Activated B cell treated with CpG ODN at 0.5 μM for 24 hours (primary cell): ENCODE results near the gene PRG2. TPM values are rescaled to one million over a fixed set of nuclear protein-coding genes. Genes with fewer than 3 reads are reported as not detected.
"Not testable (repeated sequence)": the region's sequence is repeated elsewhere in the genome, so short reads cannot be mapped to it uniquely, and the experiment has no call there.

Source experiments
- ATAC-seq: fragments of 200-7000 bp; cut with Tn5 transposase; one replicate; pipeline ENCODE4 v1.10.0; 2021; ENCODE audit warnings: low read depth, mild to moderate bottlenecking, moderate library complexity
- CTCF ChIA-PET: fragments of 350-600 bp; sonication (Branson Sonifier 250); formaldehyde crosslinking; loops from one replicate; lab custom pipeline; 2021; ENCODE audit warnings: antibody characterized with exemption; lab: Charles Lee
- POLR2A ChIA-PET: fragments of 350-600 bp; sonication (Branson Sonifier 250); formaldehyde crosslinking; loops from one replicate; lab custom pipeline; 2021; ENCODE audit warnings: antibody characterized with exemption; lab: Charles Lee
- DNase-seq: peaks from one replicate; pipeline ENCODE4 v3.0.0; 2022
- H3K27ac Mint-ChIP-seq: one replicate; pipeline ENCODE4 v1.8.0; 2020; ENCODE audit warnings: mixed read lengths
- H3K27me3 Mint-ChIP-seq: one replicate; pipeline ENCODE4 v1.8.0; 2021; ENCODE audit warnings: mixed read lengths
- H3K36me3 Mint-ChIP-seq: one replicate; pipeline ENCODE4 v1.8.0; 2021; ENCODE audit warnings: low read depth, mixed read lengths
- H3K4me1 Mint-ChIP-seq: one replicate; pipeline ENCODE4 v1.8.0; 2021; ENCODE audit warnings: mixed read lengths
- H3K4me3 Mint-ChIP-seq: one replicate; pipeline ENCODE4 v1.8.0; 2020; ENCODE audit warnings: mild to moderate bottlenecking, mixed read lengths
- H3K9me3 Mint-ChIP-seq: one replicate; pipeline ENCODE4 v1.8.0; 2020; ENCODE audit warnings: mixed read lengths
- intact Hi-C: fragments of 100-400 bp; cut with micrococcal nuclease; formaldehyde crosslinking; loops from one replicate; pipeline ENCODE4 v1.15.1; 2024
- total RNA-seq: library from RNA; stranded (reverse); gene quantifications from 2 replicates; pipeline ENCODE4 v1.2.3, GENCODE V29; 2022
- TF ChIP-seq, protein P1 (sequence below): fragments of 200-600 bp; IDR thresholded peaks from one replicate; pipeline ENCODE4 v1.8.0; 2022; ENCODE audit warnings: antibody characterized with exemption, mild to moderate bottlenecking

Gene PRG2
- total RNA-seq, 1 donor from 2014 or later, result 1.1 TPM

DNA sequence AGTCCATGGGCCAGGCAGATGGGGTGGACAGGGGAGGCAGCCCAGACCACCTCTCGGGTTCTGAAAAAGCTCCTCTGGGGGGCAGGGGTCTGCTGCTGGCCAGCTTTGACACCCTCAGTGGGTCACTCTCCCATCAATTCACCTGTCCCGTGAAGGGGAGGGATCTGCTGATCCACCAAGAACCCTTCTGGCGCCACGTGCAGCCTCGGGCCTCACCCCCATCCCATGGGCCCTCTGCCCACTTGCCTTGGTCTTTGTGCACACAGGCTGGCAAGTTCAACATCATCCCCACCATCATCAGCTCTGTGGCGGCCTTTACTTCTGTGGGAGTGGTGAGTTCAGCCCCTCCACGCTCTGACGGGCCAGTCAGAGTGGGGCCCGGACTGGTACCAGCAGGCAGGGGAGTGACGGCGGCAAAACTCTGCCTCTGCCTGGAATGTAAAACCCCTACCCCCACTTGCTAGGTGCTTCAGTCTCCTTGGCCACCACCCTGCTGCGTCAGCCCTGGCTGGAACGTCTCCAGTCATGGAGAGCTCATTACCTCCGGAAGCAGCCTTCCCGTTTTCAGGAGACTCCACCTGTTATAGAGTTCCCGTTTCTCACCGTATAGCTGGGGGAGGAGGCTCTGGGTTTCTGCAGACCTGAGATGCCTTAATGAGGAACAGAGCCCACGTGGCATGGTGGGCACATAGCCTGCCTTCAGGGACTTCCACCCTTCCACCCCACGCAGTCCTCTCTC lies 22.2 kb downstream of the PRG2 start:
- Mint-ChIP-seq H3K27me3 (peaks cover 12% of the 10 kb centered on the region), H3K4me1 (no peaks in the 10 kb centered on the region), H3K9me3 (no peaks in the 10 kb centered on the region), H3K27ac (no peak overlapping the region), H3K4me3 (no peak overlapping the region), H3K36me3 (no peaks in the 10 kb centered on the region)
- ChIA-PET CTCF (interaction anchor here (1.1 kb wide), 1 partner anchor 273 kb away, joined by 3 read pairs; no protein-coding TSS in a partner anchor), POLR2A (no interaction called here)
- TF ChIP-seq, protein P1, sequence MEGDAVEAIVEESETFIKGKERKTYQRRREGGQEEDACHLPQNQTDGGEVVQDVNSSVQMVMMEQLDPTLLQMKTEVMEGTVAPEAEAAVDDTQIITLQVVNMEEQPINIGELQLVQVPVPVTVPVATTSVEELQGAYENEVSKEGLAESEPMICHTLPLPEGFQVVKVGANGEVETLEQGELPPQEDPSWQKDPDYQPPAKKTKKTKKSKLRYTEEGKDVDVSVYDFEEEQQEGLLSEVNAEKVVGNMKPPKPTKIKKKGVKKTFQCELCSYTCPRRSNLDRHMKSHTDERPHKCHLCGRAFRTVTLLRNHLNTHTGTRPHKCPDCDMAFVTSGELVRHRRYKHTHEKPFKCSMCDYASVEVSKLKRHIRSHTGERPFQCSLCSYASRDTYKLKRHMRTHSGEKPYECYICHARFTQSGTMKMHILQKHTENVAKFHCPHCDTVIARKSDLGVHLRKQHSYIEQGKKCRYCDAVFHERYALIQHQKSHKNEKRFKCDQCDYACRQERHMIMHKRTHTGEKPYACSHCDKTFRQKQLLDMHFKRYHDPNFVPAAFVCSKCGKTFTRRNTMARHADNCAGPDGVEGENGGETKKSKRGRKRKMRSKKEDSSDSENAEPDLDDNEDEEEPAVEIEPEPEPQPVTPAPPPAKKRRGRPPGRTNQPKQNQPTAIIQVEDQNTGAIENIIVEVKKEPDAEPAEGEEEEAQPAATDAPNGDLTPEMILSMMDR, result no peak
- ATAC-seq (no peak), DNase-seq (no peak)
- intact Hi-C loops, result no loop called here

DNA sequence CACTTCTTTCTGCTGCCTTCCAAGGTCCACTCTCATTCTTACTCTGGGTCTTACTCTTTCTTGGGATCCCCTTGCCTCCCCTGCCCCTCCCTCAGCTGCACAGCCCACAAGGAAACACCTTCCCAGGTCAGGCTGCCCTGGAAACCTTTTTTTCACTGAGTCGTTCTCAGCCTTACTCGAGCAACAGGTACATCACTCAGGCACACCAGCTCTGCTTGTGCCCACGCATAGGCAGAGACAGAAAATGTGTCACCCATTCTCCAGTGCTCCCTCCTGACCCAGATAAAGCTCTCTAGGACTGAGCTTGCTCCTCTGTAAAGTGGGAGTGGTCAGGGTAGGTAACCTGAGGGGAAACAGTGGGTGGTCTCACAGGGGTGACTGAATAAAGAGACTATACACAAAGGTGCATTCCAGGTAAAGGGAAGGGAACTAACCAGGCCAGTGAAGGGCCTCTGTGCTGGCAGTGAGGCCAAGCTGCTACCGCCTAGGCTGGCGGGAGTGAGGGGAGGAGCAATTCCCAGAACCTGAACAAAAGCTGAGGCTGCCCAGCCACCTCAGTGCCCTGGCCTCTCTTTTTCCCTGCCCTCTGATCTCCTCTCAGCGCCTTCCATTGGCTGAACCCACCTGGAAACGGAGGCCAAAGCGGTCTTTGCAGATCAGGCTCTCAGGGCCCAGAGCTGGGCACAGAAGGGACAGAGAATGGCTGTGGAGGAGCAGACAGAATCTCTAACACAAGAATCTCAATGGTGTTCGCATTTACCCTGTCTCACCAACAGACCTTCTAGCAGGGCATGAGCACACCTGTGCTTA lies 25.4 kb downstream of the PRG2 start:
- H3K27me3 Mint-ChIP-seq, result peaks cover 16% of the 10 kb centered on the region
- TF ChIP-seq, protein P1, result no peak
- CTCF ChIA-PET, result interaction anchor here (0.9 kb wide), 1 partner anchor 19 kb away, joined by 3 read pairs; no protein-coding TSS in a partner anchor
- H3K27ac Mint-ChIP-seq, result no peak overlapping the region
- intact Hi-C loops, result no loop called here
- H3K4me3 Mint-ChIP-seq, result no peak overlapping the region
- POLR2A ChIA-PET, result no interaction called here
- DNase-seq (no peak), ATAC-seq (no peak)
- H3K36me3 Mint-ChIP-seq, result no peaks in the 10 kb centered on the region
- no peaks in the 10 kb centered on the region for H3K9me3 Mint-ChIP-seq
- H3K4me1 Mint-ChIP-seq, result no peaks in the 10 kb centered on the region

DNA sequence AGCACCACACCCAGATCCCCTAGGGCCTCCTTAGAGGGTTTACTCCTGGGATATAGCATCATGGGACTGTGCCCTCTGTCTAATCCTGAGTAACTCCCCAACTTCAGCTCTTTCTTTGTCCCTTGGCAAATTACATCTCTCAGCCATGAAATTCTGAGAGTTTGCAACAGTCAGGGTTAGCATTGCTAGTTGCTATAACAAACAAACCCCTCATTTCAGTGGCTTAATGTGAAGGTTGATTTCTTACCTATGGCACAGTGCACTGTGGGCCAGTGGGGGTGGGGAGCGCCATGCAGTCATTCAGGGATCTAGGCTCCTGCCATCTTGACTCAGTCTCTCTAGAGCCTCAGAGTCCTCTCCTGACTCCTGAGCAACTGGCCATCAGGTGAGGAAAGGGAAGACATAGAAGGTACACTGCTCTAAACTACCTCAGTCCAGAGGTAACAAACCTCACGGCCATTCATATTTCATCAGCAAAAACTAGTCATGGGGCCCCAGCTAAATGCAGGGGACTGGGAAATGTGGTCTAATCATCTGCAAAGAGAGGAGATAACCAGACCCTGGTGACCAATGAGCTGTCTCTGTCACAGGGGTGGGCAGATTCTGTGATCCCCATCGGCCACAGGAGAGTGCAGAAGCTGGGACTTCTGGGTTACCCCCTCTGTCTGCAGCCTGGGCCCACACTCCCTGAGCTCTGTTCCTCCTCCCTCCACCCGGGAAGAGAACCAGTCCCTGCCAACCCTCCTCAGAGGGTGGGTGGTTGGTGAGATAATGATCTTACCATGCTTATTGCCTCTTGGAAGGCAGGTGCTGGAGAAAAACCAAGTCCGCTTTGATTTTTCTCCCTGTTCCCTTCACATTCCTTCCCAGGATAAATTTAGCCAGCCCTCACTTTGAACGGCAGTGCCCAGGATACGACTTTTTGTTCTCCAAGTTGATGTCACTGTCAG lies 27.0 kb downstream of the PRG2 start:
- intact Hi-C loops, result no loop called here
- no peaks in the 10 kb centered on the region for H3K4me1 Mint-ChIP-seq
- no peak overlapping the region for H3K27ac Mint-ChIP-seq
- ChIA-PET POLR2A (no interaction called here), CTCF (interaction anchor here (2.5 kb wide), 1 partner anchor 18 kb away, joined by 9 read pairs; no protein-coding TSS in a partner anchor)
- no peaks in the 10 kb centered on the region for H3K36me3 Mint-ChIP-seq
- no peak overlapping the region for H3K4me3 Mint-ChIP-seq
- H3K27me3 Mint-ChIP-seq, result peaks cover 13% of the 10 kb centered on the region
- H3K9me3 Mint-ChIP-seq, result no peaks in the 10 kb centered on the region
- DNase-seq (no peak), ATAC-seq (no peak)
- TF ChIP-seq, protein P1, result no peak

DNA sequence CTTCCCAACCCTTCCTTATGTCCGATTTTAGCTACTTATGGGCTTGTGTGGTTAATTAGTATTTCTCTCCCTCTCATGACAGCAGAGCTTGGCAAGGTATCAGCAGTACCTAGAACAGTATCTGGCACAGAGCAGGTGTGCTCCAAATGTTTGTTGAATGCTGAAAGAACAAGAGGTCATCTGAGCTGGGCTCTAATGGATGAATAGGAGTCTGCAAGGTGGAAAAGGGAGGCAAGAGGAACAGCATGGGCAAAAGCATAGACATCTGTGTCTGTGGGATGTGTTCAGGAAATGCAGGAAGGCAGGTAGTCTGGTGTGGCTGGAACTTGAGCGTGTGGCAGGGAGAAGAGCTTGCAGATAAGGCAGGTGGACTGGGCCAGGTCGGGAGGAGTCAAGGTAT lies 28.5 kb downstream of the PRG2 start:
- POLR2A ChIA-PET, result no interaction called here
- TF ChIP-seq, protein P1, result no peak
- Mint-ChIP-seq H3K36me3 (no peaks in the 10 kb centered on the region), H3K4me3 (no peak overlapping the region), H3K9me3 (no peaks in the 10 kb centered on the region), H3K27me3 (peaks cover 12% of the 10 kb centered on the region), H3K4me1 (no peaks in the 10 kb centered on the region), H3K27ac (no peak overlapping the region)
- intact Hi-C loops, result no loop called here
- CTCF ChIA-PET, result interaction anchor here (2.5 kb wide), 1 partner anchor 17 kb away, joined by 9 read pairs; no protein-coding TSS in a partner anchor
- DNase-seq, result no peak
- no peak for ATAC-seq

DNA sequence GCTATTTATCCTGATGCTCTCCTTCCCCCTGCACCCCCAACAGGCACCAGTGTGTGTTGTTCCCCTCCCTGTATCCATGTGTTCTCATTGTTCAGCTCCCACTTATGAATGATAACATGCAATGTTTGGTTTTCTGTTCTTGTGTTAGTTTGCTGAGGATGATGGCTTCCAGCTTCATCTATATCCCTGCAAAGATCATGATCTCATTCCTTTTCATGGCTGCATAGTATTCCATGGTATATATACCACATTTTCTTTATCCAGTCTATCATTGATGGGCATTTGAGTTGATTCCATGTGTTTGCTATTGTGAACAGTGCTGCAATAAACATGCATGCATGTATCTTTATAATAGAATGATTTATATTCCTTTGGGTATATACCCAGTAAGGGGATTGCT lies 29.0 kb downstream of the PRG2 start:
- DNase-seq, ATAC-seq, H3K4me3 Mint-ChIP-seq, H3K9me3 Mint-ChIP-seq, POLR2A ChIA-PET, H3K36me3 Mint-ChIP-seq, H3K4me1 Mint-ChIP-seq, intact Hi-C loops, H3K27ac Mint-ChIP-seq: not testable (repeated sequence)
- H3K27me3 Mint-ChIP-seq, result peaks cover 13% of the 10 kb centered on the region
- CTCF ChIA-PET, result interaction anchor here (0.9 to 2.5 kb wide), 2 partner anchors 16 to 97 kb away, joined by 3 to 9 read pairs; no protein-coding TSS in a partner anchor
